ENCODE measurements around the gene OR11H6.

DNA sequence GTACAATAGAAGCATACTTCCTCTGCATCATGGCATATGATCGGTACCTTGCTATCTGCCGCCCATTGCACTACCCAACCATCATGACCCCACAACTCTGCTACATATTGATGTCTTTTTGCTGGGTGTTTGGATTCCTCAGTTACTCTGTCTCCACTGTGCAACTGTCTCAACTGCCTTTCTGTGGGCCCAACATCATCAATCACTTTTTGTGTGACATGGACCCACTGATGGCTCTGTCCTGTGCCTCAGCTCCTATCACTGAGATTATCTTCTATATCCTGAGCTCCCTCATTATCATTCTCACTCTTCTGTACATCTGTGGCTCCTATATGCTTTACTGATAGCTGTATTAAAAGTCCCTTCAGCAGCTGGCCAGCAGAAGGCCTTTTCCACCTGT lies 13.9 kb upstream of the OR11H6 start:
- TF ChIP-seq, protein P1, sequence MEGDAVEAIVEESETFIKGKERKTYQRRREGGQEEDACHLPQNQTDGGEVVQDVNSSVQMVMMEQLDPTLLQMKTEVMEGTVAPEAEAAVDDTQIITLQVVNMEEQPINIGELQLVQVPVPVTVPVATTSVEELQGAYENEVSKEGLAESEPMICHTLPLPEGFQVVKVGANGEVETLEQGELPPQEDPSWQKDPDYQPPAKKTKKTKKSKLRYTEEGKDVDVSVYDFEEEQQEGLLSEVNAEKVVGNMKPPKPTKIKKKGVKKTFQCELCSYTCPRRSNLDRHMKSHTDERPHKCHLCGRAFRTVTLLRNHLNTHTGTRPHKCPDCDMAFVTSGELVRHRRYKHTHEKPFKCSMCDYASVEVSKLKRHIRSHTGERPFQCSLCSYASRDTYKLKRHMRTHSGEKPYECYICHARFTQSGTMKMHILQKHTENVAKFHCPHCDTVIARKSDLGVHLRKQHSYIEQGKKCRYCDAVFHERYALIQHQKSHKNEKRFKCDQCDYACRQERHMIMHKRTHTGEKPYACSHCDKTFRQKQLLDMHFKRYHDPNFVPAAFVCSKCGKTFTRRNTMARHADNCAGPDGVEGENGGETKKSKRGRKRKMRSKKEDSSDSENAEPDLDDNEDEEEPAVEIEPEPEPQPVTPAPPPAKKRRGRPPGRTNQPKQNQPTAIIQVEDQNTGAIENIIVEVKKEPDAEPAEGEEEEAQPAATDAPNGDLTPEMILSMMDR (conservative IDR thresholded peaks at IDR 0.05 in 1 of 2, IDR thresholded peaks at IDR 0.05 in 1 of 2; ENCODE audit: extremely low read depth in 1 of 2, insufficient read depth in 1 of 2, low read depth in 1 of 2, low read length in 2 of 2), result no peak
- no peak for TF ChIP-seq EZH2 (IDR thresholded peaks at IDR 0.05; ENCODE audit: borderline replicate concordance, low read length)
